Measurements from ENCODE around the gene TCAP.
A peak's percentile ranks its signal among the peaks of the same experiment; 100 is the strongest.

Gene TCAP

DNA sequence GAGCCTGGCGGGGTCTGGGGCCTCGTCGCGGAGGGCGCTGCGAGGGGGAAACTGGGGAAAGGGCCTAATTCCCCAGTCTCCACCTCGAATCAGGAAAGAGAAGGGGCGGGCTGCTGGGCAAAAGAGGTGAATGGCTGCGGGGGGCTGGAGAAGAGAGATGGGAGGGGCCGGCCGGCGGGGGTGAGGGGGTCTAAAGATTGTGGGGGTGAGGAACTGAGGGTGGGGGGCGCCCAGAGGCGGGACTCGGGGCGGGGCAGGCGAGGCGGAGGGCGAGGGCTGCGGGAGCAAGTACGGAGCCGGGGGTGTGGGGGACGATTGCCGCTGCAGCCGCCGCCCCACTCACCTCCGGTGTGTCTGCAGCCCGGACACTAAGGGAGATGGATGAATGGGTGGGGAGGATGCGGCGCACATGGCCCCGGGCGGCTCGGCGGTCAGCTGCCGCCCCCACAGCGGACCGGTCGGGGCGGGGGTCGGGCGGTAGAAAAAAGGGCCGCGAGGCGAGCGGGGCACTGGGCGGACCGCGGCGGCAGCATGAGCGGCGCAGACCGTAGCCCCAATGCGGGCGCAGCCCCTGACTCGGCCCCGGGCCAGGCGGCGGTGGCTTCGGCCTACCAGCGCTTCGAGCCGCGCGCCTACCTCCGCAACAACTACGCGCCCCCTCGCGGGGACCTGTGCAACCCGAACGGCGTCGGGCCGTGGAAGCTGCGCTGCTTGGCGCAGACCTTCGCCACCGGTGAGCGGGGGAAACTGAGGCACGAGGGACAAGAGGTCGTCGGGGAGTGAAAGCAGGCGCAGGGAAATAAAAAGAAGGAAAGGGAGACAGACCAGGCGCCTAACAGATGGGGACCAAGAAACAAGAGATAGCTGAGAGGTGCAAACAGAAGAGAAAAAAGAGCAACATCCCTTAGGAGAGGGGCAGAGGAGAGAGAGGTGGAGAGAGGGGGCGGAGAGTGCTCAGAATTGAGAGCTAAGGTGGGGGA, 3.1 kb downstream of the TCAP start, which contains the start of gene PNMT:
TSS of gene PNMT (plus strand) at position 509 of the 980 bp plus-strand sequence. CDS start at position 532, 23 bp downstream.
- peak; percentile 74 for DNase-seq

GRCh38 chr17:39669897-39670735, 5.0 kb downstream of the TCAP start:
- no peak for DNase-seq

DNA sequence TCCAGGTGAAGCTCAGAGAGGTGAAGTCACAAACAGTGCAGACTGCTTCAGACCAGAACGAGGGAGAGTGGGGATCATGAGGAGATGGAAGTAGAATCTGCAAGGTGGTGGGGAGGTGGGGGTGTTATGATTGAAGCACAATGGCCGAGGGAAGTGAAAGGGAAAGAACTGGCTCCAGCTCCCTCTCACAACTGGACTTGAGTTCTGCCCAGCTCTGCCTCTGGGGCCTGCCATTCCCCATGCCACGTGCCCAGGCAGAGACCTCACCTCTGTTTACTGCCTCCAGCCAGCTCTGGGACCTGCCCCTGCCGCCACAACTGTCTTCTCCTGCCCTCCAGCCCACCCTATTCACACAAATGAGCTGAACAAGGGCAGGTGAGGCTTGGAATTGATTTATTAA, 5.6 kb downstream of the TCAP start:
- DNase-seq: no peak

- no peak for DNase-seq
Measured at GRCh38 chr17:39671651-39672521, 6.7 kb downstream of the TCAP start.

DNA sequence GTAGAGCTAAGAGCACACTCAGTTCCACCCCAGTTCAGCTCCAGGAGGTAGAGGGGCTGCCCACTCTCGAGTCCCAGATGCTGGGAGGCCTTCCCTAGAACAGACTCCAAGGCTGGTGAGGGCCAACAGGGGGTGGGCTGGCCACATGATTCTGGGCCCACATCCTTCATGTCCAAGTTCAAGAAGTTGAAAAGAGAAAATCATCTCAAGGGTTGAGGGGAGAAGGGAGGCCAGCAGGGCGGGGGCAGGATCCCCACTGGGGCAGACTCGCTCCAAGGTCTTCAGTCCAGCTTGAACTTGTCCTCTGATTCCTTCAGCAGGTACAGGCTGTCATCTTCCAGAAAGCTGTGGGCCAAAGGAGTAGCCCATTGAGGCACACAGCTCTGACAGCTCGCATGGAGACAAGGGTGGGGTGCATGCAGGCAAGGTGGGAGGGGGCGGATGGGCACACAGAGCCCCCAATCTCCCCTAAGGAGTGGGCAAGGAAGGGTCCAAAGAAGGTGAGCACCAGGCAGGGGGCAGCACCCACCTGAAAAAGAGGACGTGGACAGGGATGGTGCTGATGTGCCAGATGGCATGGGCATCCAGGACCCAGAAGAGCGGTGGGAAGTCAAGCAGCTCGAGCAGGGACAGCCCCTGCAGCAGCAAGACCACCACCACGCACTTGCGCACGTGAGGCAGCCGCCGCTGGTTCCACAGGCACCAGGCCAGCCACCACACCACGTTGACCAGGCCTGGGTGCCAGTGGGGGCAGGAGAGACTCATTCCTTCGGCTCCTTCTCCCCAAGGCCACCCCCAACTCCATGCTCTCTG, 7.6 kb downstream of the TCAP start:
- no peak for DNase-seq

- no peak for DNase-seq
Measured at GRCh38 chr17:39673335-39674081, 8.4 kb downstream of the TCAP start.

DNA sequence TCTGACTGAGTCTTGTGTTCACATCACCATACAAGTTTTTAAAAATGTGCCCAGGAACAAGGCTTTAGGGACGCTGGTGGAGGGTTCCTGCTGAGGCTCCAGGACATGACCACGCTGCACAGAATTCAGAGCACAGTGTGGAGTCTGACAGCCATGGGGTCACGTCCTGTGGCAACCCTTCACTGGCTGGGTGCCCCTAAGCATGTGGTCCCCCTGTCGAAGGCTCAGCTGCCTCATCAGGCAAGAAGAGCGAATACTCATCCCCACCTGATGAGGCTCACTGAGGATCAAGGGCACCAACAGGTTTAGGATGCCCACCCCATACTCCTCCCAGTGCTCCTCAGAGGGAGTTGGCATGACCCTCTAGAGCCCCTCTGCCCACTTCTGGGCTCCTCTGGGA, 9.0 kb downstream of the TCAP start:
- DNase-seq: no peak

- no peak for DNase-seq
Measured at GRCh38 chr17:39674702-39675389, 9.7 kb downstream of the TCAP start.

GRCh38 chr17:39675390-39676082, 10.4 kb downstream of the TCAP start:
- DNase-seq: no peak

DNA sequence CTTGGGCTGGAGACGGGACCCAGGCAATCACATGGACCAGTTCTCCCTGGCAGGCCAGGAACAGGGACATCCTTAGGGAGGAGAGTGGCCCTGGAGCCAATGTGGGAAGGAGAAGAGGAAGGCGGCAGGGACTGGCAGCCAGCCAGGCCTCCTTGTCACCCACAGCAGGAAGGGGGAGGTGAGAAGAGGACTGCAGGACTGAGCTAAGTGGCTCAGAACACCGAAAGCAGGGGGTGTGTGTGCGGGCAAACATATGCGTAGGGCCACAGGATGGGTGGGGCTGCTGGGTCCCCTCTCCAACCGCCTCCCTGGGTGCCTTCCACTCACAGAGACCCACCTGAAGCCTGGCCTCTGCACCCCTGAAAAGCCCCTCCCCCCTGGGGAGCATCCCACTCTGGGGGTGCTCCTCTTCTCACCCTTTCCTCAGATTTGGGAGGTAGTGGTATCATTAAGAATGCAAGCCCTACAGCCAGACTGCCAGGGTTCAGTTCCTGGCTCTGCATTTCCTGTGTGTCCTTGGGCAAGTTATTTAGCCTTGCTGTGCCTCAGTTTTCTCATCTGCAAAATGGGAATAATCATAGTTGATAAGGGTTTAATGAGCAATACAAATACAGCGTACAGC, 11.2 kb downstream of the TCAP start:
- peak; percentile 27 for DNase-seq

DNA sequence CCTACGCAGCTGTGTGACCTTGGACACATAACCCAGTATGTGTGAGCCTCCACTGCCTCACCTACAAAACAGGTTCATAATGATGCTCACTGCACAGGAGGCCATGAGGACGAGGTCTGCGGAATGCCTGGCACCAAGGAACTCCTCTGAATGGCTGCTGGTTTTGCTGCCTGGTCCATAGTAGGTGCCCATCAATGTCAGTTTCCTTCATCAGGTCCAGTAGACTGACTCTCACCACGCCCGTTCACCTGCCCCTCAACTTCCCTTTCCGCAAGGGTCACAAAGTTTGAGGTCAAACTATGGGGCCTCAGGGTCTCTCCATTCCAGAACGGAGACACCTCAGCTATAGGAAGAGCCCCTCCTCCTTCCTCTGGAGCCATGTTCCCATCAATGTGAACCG, 11.9 kb downstream of the TCAP start:
- DNase-seq: no peak

DNA sequence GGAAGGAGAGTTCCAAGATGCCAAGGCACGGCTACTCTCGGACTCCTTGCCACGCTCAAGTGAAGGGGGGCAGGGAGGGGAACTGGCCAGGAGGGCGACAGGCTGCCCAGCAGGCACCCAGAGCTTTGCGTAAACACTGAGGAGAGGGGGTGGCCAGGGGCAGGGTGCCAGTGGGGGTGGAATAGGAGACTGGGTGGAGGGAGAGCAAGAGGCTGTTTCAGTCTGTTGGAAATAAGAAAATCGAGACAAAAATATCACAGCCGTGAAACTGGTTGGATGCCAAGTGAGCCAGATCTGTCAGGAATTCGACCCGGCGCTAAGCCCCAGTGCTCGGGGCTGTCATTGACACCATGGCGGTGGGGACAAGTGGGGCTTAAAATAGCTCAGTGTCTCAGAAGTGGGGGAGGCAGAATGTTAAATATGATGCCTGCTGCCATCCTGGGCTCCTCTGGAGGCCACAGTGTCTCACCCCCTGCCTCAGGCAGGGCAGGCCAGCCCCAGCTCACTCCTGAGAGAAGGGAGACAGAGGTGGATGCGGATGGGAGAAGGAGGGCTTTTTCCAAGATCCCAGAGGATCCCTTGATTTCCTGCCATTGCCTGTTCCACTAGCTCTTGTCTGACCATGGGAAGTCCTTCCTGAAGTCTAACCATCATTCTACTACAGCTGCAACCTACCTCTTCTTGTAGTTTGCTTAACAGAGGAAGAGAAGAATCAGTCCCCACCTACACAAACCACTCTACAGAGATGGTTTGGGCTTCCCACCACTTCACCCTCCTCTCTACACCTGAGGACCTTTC, 12.6 kb downstream of the TCAP start:
- DNase-seq: no peak

- DNase-seq: no peak
Measured at GRCh38 chr17:39678340-39679116, 13.4 kb downstream of the TCAP start.

DNA sequence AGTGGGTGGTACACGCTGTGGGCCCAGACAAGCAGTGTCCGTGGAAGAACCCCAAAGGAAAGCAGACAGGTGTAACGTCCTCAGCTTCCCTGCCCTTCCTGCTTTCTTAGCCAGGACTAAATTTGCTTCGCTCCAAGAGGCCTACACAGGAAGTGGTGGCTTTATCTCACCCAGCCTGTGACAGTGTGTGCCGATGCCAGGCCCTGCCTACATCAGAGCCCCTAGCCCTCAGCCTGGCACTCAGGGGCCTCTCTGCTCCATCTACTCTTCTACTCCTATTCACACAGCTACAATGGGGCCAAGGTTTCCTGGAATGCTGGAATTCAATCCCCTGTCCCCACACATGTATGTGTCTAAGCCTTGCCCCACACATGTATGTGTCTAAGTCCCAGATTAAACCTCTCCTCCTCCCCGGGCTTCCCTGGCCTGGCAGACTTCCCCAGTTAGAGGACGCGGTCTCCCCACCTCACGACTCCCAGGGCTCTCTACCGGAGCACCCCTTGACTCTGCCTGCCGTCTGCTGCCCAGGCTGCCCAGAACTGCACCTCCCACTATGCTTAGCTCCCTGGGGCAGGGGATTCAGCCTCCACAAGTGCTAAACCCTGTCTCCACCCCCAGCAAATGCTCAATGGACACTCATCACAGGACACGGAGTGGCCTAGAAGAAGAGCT, 14.5 kb downstream of the TCAP start:
- no peak for DNase-seq

DNA sequence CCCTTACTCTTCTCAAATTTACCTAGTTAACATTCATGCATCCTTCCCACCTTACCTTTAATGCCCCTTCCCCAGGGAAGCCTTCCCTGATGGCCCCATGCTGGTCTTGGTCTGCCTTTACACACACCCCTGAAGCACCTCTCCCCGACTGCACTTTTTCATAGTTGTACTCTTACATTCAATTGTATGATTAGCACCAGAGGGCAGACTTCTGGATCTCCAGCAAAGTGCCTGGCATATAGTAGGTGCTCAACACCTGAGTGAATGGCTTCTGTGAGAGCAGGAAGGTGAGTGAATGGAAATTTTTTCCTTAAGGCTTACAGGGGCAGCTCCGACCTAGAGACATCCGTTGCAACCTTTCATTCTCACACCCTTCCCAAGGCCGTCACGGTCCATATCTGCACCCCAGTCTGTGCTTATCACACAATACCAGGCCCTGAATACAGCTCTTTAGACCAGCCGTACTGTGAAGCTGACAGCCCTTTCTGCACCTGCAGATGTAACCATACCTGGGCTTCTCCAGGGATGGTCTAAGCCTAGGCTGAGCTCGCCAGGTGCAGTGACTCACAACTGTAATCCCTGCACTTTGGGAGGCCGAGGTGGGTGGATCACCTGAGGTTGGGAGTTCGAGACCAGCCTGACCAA, 18.3 kb downstream of the TCAP start:
- no peak for DNase-seq

All from activated CD4-positive, alpha-beta T cell treated with anti-CD3 and anti-CD28 coated beads, Interleukin-2, amount 50 U/mL, for 1 hour (primary cell).